Naive B cell (primary cell): Measurements from ENCODE around the gene KRTAP10-6. TPM values are rescaled to one million over a fixed set of nuclear protein-coding genes. Genes with fewer than 3 reads are reported as not detected.
A peak's percentile ranks its signal among the peaks of the same experiment; 100 is the strongest.
"Not testable (repeated sequence)": the region's sequence is repeated elsewhere in the genome, so short reads cannot be mapped to it uniquely, and the experiment has no call there.

Source experiments
- ATAC-seq, 2 donors: fragments of 150-1000 bp; cut with Tn5 transposase; 2 replicates each; pipeline ENCODE4 v1.10.0; 2021; ENCODE audit warnings: low read depth in 2 of 2, mild to moderate bottlenecking in 2 of 2, moderate library complexity in 2 of 2
- DNase-seq: peaks from one replicate; pipeline ENCODE4 v3.0.0; 2022
- H3K27ac Mint-ChIP-seq, 6 donors: one replicate each; pipeline ENCODE4 v1.8.0; 2020 to 2022; ENCODE audit warnings: mild to moderate bottlenecking in 6 of 6, mixed read lengths in 6 of 6, moderate library complexity in 5 of 6, inconsistent platforms in 2 of 6
- H3K27me3 Mint-ChIP-seq, 3 donors: one replicate each; pipeline ENCODE4 v1.8.0; 2021 to 2022; ENCODE audit warnings: mixed read lengths in 3 of 3, mild to moderate bottlenecking in 1 of 3
- H3K36me3 Mint-ChIP-seq, 2 donors: one replicate each; pipeline ENCODE4 v1.8.0; 2020 to 2022; ENCODE audit warnings: mixed read lengths in 2 of 2, inconsistent platforms in 1 of 2, mild to moderate bottlenecking in 1 of 2
- H3K4me1 Mint-ChIP-seq, 3 donors: one replicate each; pipeline ENCODE4 v1.8.0; 2020 to 2022; ENCODE audit warnings: mixed read lengths in 3 of 3, inconsistent platforms in 1 of 3, mild to moderate bottlenecking in 1 of 3, moderate library complexity in 1 of 3
- H3K4me3 Mint-ChIP-seq, 8 donors: one replicate each; pipeline ENCODE4 v1.8.0; 2020 to 2022; ENCODE audit warnings: mild to moderate bottlenecking in 8 of 8, mixed read lengths in 8 of 8, moderate library complexity in 8 of 8, inconsistent platforms in 2 of 8
- H3K9me3 Mint-ChIP-seq, 7 donors: one replicate each; pipeline ENCODE4 v1.8.0; 2020 to 2022; ENCODE audit warnings: mixed read lengths in 7 of 7, mild to moderate bottlenecking in 5 of 7, inconsistent platforms in 2 of 7, moderate library complexity in 1 of 7
- polyA plus RNA-seq, 6 donors: library from polyadenylated mRNA; unstranded; fragments of 300-500 nt; fragmentation: Illumina TruSeq; gene quantifications; one replicate each; pipeline ENCODE4 v1.2.3, GENCODE V29; 2021; ENCODE audit warnings: low read depth in 6 of 6

Gene KRTAP10-6
- polyA plus RNA-seq, 6 donors from 2014 or later: not detected

GRCh38 chr21:44551340-44551961 lies 40.9 kb downstream of the KRTAP10-6 start, which contains the start of gene KRTAP10-2:
TSS of gene KRTAP10-2 (minus strand) at chr21:44551505. CDS start at chr21:44551458, 47 bp downstream.
- DNase-seq: no peak
- no peak within 1 kb of the TSS for H3K4me3 Mint-ChIP-seq
- H3K27ac Mint-ChIP-seq: peak within 1 kb of the TSS in 1 of 6 donors; percentile 26
- H3K4me1 Mint-ChIP-seq: peaks cover 7 to 20% (median 11%) of the 10 kb centered on the region in 3 donors
- peaks cover 20 to 75% (median 53%) of the 10 kb centered on the region in 3 donors for H3K27me3 Mint-ChIP-seq
- no peak for ATAC-seq
- H3K36me3 Mint-ChIP-seq: peaks cover 13 to 29% of the 10 kb centered on the region in 2 donors
- peaks cover 9 to 28% (median 18%) of the 10 kb centered on the region in 7 donors for H3K9me3 Mint-ChIP-seq

- peak overlapping the region in 1 of 6 donors; percentile 26 for H3K27ac Mint-ChIP-seq
These were observed 41.5 kb downstream of the KRTAP10-6 start for GRCh38 chr21:44550807-44551206.

GRCh38 chr21:44550285-44550684 lies 42.0 kb downstream of the KRTAP10-6 start:
- not testable (repeated sequence) for DNase-seq, ATAC-seq, H3K4me3 Mint-ChIP-seq, H3K27ac Mint-ChIP-seq
- Mint-ChIP-seq H3K9me3 (peaks cover 9 to 40% (median 28%) of the 10 kb centered on the region in 7 donors), H3K36me3 (peaks cover 13 to 31% of the 10 kb centered on the region in 2 donors), H3K27me3 (peaks cover 20 to 68% (median 53%) of the 10 kb centered on the region in 3 donors), H3K4me1 (peaks cover 6 to 15% (median 7%) of the 10 kb centered on the region in 3 donors)

More at GRCh38 chr21:44550807-44551206, 41.5 kb downstream of the KRTAP10-6 start:
- peaks cover 9 to 35% (median 23%) of the 10 kb centered on the region in 7 donors for H3K9me3 Mint-ChIP-seq
- peaks cover 7 to 17% (median 7%) of the 10 kb centered on the region in 3 donors for H3K4me1 Mint-ChIP-seq
- peaks cover 13 to 31% of the 10 kb centered on the region in 2 donors for H3K36me3 Mint-ChIP-seq
- no peak for ATAC-seq
- DNase-seq: no peak
- peaks cover 20 to 71% (median 53%) of the 10 kb centered on the region in 3 donors for H3K27me3 Mint-ChIP-seq
- no peak overlapping the region for H3K4me3 Mint-ChIP-seq

- no peak for DNase-seq
- ATAC-seq: no peak
- peaks cover 9 to 41% (median 28%) of the 10 kb centered on the region in 7 donors for H3K9me3 Mint-ChIP-seq
- H3K27me3 Mint-ChIP-seq: peaks cover 20 to 62% (median 46%) of the 10 kb centered on the region in 3 donors
- H3K4me1 Mint-ChIP-seq: peaks cover 6 to 15% (median 7%) of the 10 kb centered on the region in 3 donors
- no peak overlapping the region for H3K4me3 Mint-ChIP-seq
- peaks cover 13 to 31% of the 10 kb centered on the region in 2 donors for H3K36me3 Mint-ChIP-seq
- H3K27ac Mint-ChIP-seq: no peak overlapping the region
These were observed 42.6 kb downstream of the KRTAP10-6 start for GRCh38 chr21:44549525-44550211.

- Mint-ChIP-seq H3K36me3 (peaks cover 13 to 31% of the 10 kb centered on the region in 2 donors), H3K27me3 (peaks cover 20 to 55% (median 39%) of the 10 kb centered on the region in 3 donors), H3K9me3 (peaks cover 8 to 39% (median 28%) of the 10 kb centered on the region in 7 donors), H3K27ac (peak overlapping the region in 2 of 6 donors; percentile 1 to 23), H3K4me3 (no peak overlapping the region), H3K4me1 (peaks cover 6 to 15% (median 7%) of the 10 kb centered on the region in 3 donors)
- ATAC-seq (no peak), DNase-seq (no peak)
These were observed 43.4 kb downstream of the KRTAP10-6 start for GRCh38 chr21:44548922-44549321.

- H3K27me3 Mint-ChIP-seq: peaks cover 19 to 49% (median 38%) of the 10 kb centered on the region in 3 donors
- H3K4me1 Mint-ChIP-seq: peaks cover 6 to 15% (median 7%) of the 10 kb centered on the region in 3 donors
- no peak for ATAC-seq
- no peak for DNase-seq
- H3K9me3 Mint-ChIP-seq: peaks cover 7 to 36% (median 28%) of the 10 kb centered on the region in 7 donors
- H3K27ac Mint-ChIP-seq: peak overlapping the region in 1 of 6 donors; percentile 23
- no peak overlapping the region for H3K4me3 Mint-ChIP-seq
- H3K36me3 Mint-ChIP-seq: peaks cover 13 to 31% of the 10 kb centered on the region in 2 donors
These were observed 43.9 kb downstream of the KRTAP10-6 start for GRCh38 chr21:44548381-44548780.

- Mint-ChIP-seq H3K27ac (peak overlapping the region in 3 of 6 donors; percentile 42 to 96 (median 56)), H3K4me3 (peak overlapping the region in 4 of 8 donors; percentile 41 to 71 (median 60)), H3K27me3 (peaks cover 15 to 43% (median 38%) of the 10 kb centered on the region in 3 donors), H3K4me1 (peaks cover 6 to 15% (median 7%) of the 10 kb centered on the region in 3 donors), H3K9me3 (peaks cover 7 to 36% (median 28%) of the 10 kb centered on the region in 7 donors), H3K36me3 (peaks cover 13 to 31% of the 10 kb centered on the region in 2 donors)
- ATAC-seq (no peak), DNase-seq (no peak)
These were observed 44.5 kb downstream of the KRTAP10-6 start for GRCh38 chr21:44547656-44548331.

GRCh38 chr21:44544566-44544965 lies 47.7 kb downstream of the KRTAP10-6 start:
- no peak overlapping the region for H3K4me3 Mint-ChIP-seq
- peaks cover 6 to 15% (median 7%) of the 10 kb centered on the region in 3 donors for H3K4me1 Mint-ChIP-seq
- peaks cover 7 to 34% (median 28%) of the 10 kb centered on the region in 7 donors for H3K9me3 Mint-ChIP-seq
- ATAC-seq: no peak
- peaks cover 15 to 27% (median 25%) of the 10 kb centered on the region in 3 donors for H3K27me3 Mint-ChIP-seq
- peak overlapping the region in 1 of 6 donors; percentile 38 for H3K27ac Mint-ChIP-seq
- DNase-seq: no peak
- H3K36me3 Mint-ChIP-seq: peaks cover 13 to 31% of the 10 kb centered on the region in 2 donors

GRCh38 chr21:44542716-44543115 lies 49.6 kb downstream of the KRTAP10-6 start:
- Mint-ChIP-seq H3K27me3 (peaks cover under 1 to 29% (median 25%) of the 10 kb centered on the region in 3 donors), H3K27ac (no peak overlapping the region), H3K4me1 (peaks cover 4 to 8% (median 5%) of the 10 kb centered on the region in 3 donors), H3K9me3 (peaks cover 7 to 26% (median 23%) of the 10 kb centered on the region in 7 donors), H3K36me3 (peaks cover 11 to 14% of the 10 kb centered on the region in 2 donors), H3K4me3 (no peak overlapping the region)
- ATAC-seq (no peak), DNase-seq (no peak)

Other genes with a start within 250 kb of the KRTAP10-6 start
- 1 to 10 TPM in 5 of 6 donors, under 1 TPM in 1; 0.48 to 4.8 (median 2.6) TPM for gene TRPM2, start 238.9 kb downstream of the KRTAP10-6 start, polyA plus RNA-seq
- 1 to 10 TPM in 1 of 6 donors, under 1 TPM in 5; 0.12 to 2.0 (median 0.64) TPM for gene LRRC3, start 137.0 kb downstream of the KRTAP10-6 start, polyA plus RNA-seq
- gene KRTAP10-1, start 52.3 kb downstream of the KRTAP10-6 start, polyA plus RNA-seq: not detected
- gene KRTAP10-2, start 41.0 kb downstream of the KRTAP10-6 start, polyA plus RNA-seq: not detected
- not detected for gene KRTAP10-3, start 33.7 kb downstream of the KRTAP10-6 start, polyA plus RNA-seq
- gene KRTAP10-4, start 18.8 kb downstream of the KRTAP10-6 start, polyA plus RNA-seq: not detected
- gene KRTAP10-5, start 11.9 kb downstream of the KRTAP10-6 start, polyA plus RNA-seq: not detected
- not detected for gene KRTAP10-7, start 8.1 kb upstream of the KRTAP10-6 start, polyA plus RNA-seq
- gene KRTAP10-8, start 19.6 kb upstream of the KRTAP10-6 start, polyA plus RNA-seq: not detected
- gene KRTAP10-9, start 34.6 kb upstream of the KRTAP10-6 start, polyA plus RNA-seq: not detected
- gene KRTAP10-10, start 44.9 kb upstream of the KRTAP10-6 start, polyA plus RNA-seq: not detected
- gene KRTAP10-11, start 53.9 kb upstream of the KRTAP10-6 start, polyA plus RNA-seq: not detected
- gene KRTAP12-4, start 62.2 kb upstream of the KRTAP10-6 start, polyA plus RNA-seq: not detected
- gene KRTAP12-3, start 65.4 kb upstream of the KRTAP10-6 start, polyA plus RNA-seq: not detected
- gene KRTAP12-2, start 74.4 kb upstream of the KRTAP10-6 start, polyA plus RNA-seq: not detected
- not detected for gene KRTAP12-1, start 89.7 kb upstream of the KRTAP10-6 start, polyA plus RNA-seq
- not detected for gene KRTAP10-12, start 104.7 kb upstream of the KRTAP10-6 start, polyA plus RNA-seq
- gene TSPEAR, start 119.1 kb upstream of the KRTAP10-6 start, polyA plus RNA-seq: not detected
- gene UBE2G2, start 209.3 kb upstream of the KRTAP10-6 start, polyA plus RNA-seq: 10 to 100 TPM; 53.8 to 72.5 (median 59.5) TPM
- 100 to 1,000 TPM in 1 of 6 donors, 10 to 100 TPM in 5; 71.2 to 100 (median 79.5) TPM for gene SUMO3, start 225.6 kb upstream of the KRTAP10-6 start, polyA plus RNA-seq